Breast epithelium (tissue), 4 donors: ENCODE measurements around the gene NUTF2. TPM values are rescaled to one million over a fixed set of nuclear protein-coding genes. Genes with fewer than 3 reads are reported as not detected.

Experiments
- DNase-seq, 2 donors: peaks; one replicate each; pipeline ENCODE4 v3.0.0-alpha.2; 2019; ENCODE audit warnings: low spot score in 2 of 2
- H3K27ac ChIP-seq, 2 donors: fragments of 200-600 bp; sonication (generic) in 1 of 2; one replicate each; pipeline ENCODE4 v1.5.1; 2016 to 2019; ENCODE audit warnings: mild to moderate bottlenecking in 1 of 2
- H3K27me3 ChIP-seq, 2 donors: fragments of 200-600 bp; sonication (generic) in 1 of 2; one replicate each; pipeline versions ENCODE4 v1.5.1 to v1.6.0; 2017 to 2019; ENCODE audit warnings: control low read depth in 1 of 2, mild to moderate bottlenecking in 1 of 2
- H3K36me3 ChIP-seq: fragments of 200-600 bp; one replicate; pipeline ENCODE4 v1.5.1; 2019
- H3K4me1 ChIP-seq, 2 donors: fragments of 200-600 bp; sonication (generic); one replicate each; pipeline ENCODE4 v1.5.1; 2016 to 2019; ENCODE audit warnings: control low read depth in 1 of 2
- H3K4me3 ChIP-seq, 3 donors: fragments of 200-600 bp; sonication (generic); 1 replicate in 2 of 3; 2 replicates in 1 of 3; pipeline ENCODE4 v1.5.1; 2016 to 2019; ENCODE audit warnings: mild to moderate bottlenecking in 3 of 3, moderate library complexity in 2 of 3
- H3K9me3 ChIP-seq, 2 donors: fragments of 200-600 bp; sonication (generic) in 1 of 2; one replicate each; pipeline ENCODE4 v1.5.1; 2016 to 2019; ENCODE audit warnings: control low read depth in 1 of 2
- POLR2A ChIP-seq: fragments of 450-650 bp; IDR thresholded peaks from one replicate; pipeline ENCODE4 v1.6.1; 2016; ENCODE audit warnings: antibody characterized with exemption, mild to moderate bottlenecking, moderate library complexity
- POLR2AphosphoS5 ChIP-seq, 3 donors: sonication (generic); formaldehyde crosslinking; IDR thresholded peaks; one replicate each; pipeline ENCODE4 v1.6.1; 2017; ENCODE audit warnings: antibody characterized with exemption in 3 of 3
- intact Hi-C: fragments of 100-400 bp; cut with DNase I; formaldehyde crosslinking; loops from one replicate; pipeline ENCODE4 v1.15.1; 2023; ENCODE audit warnings: low total_unique reads
- total RNA-seq, 3 donors: library from RNA; depleted of rRNA; stranded (reverse); fragments of >200 nt; gene quantifications; one replicate each; pipeline ENCODE4 v1.1.0, GENCODE V29; 2016
- TF ChIP-seq, protein P1 (sequence below), 3 donors: fragments of 450-650 bp; IDR thresholded peaks; one replicate each; pipeline ENCODE4 v1.5.1; 2016 to 2017; ENCODE audit warnings: antibody characterized with exemption in 3 of 3, mild to moderate bottlenecking in 3 of 3, moderate library complexity in 3 of 3

Gene NUTF2
- total RNA-seq, 3 donors from 2014 or later = 91.5 to 168 (median 94.8) TPM

DNA sequence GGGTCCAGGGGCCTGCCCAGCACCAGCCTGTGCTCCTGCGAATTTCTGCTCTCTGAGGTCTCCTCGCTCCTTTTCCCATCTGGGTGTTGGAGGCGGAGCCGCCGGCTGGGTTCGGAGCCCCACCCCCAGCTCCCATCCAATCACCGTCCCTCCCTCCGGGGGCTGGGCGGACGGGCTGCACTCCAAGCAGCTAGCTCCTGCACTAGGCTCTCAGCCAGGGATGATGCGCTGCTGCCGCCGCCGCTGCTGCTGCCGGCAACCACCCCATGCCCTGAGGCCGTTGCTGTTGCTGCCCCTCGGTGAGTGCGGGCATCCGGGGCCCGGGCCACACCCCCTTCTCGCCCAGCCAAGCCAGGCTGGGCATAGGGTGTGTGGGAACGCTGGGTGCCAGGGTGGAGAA is 38.0 kb downstream of the NUTF2 start, which contains the start of gene NRN1L:
TSS of gene NRN1L (plus strand) at position 202 of the 400 bp plus-strand sequence. CDS start at position 221, 19 bp downstream.
- H3K4me3 ChIP-seq = peak within 1 kb of the TSS; percentile 9 to 52 (median 28)
- no peaks in the 10 kb centered on the region for H3K36me3 ChIP-seq
- TF ChIP-seq POLR2A (no peak), POLR2AphosphoS5 (IDR thresholded peaks at IDR 0.05) (peak in 2 of 3 donors; percentile 18 to 21)
- TF ChIP-seq, protein P1, sequence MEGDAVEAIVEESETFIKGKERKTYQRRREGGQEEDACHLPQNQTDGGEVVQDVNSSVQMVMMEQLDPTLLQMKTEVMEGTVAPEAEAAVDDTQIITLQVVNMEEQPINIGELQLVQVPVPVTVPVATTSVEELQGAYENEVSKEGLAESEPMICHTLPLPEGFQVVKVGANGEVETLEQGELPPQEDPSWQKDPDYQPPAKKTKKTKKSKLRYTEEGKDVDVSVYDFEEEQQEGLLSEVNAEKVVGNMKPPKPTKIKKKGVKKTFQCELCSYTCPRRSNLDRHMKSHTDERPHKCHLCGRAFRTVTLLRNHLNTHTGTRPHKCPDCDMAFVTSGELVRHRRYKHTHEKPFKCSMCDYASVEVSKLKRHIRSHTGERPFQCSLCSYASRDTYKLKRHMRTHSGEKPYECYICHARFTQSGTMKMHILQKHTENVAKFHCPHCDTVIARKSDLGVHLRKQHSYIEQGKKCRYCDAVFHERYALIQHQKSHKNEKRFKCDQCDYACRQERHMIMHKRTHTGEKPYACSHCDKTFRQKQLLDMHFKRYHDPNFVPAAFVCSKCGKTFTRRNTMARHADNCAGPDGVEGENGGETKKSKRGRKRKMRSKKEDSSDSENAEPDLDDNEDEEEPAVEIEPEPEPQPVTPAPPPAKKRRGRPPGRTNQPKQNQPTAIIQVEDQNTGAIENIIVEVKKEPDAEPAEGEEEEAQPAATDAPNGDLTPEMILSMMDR (IDR thresholded peaks at IDR 0.05) = no peak
- H3K27ac ChIP-seq = peak within 1 kb of the TSS; percentile 27 to 63
- peak; percentile 80 to 87 for DNase-seq
- no peaks in the 10 kb centered on the region for H3K27me3 ChIP-seq
- no peaks in the 10 kb centered on the region for H3K4me1 ChIP-seq
- H3K9me3 ChIP-seq = no peaks in the 10 kb centered on the region
- intact Hi-C loops = no loop called here

DNA sequence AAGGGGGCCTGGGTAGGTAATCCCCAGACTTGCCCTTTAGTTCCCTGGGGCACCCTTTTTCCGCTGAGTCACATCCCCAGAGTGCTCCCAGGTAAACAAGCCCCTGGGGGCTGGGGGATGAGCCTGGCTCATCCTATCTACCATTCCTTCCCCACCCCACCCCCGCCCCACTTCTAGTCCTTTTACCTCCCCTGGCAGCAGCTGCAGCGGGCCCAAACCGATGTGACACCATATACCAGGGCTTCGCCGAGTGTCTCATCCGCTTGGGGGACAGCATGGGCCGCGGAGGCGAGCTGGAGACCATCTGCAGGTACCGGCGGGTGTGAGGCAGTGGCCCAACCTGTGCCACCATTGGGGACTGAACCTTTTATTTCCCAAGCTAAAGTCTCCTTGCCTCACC is 38.8 kb downstream of the NUTF2 start:
- DNase-seq = no peak
- Histone ChIP-seq H3K36me3 (no peaks in the 10 kb centered on the region), H3K27me3 (no peaks in the 10 kb centered on the region), H3K9me3 (no peaks in the 10 kb centered on the region), H3K4me3 (no peak overlapping the region), H3K4me1 (no peaks in the 10 kb centered on the region), H3K27ac (peak overlapping the region; percentile 27 to 63)
- intact Hi-C loops = no loop called here
- no peak for TF ChIP-seq POLR2AphosphoS5 (IDR thresholded peaks at IDR 0.05)
- TF ChIP-seq, protein P1 (IDR thresholded peaks at IDR 0.05) = no peak
- TF ChIP-seq POLR2A = no peak

DNA sequence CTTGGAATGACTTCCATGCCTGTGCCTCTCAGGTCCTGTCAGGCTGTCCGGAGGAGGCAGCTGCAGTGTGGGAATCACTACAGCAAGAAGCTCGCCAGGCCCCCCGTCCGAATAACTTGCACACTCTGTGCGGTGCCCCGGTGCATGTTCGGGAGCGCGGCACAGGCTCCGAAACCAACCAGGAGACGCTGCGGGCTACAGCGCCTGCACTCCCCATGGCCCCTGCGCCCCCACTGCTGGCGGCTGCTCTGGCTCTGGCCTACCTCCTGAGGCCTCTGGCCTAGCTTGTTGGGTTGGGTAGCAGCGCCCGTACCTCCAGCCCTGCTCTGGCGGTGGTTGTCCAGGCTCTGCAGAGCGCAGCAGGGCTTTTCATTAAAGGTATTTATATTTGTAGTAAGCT is 39.2 kb downstream of the NUTF2 start:
- no peak for TF ChIP-seq POLR2A
- TF ChIP-seq, protein P1 (IDR thresholded peaks at IDR 0.05) = no peak
- TF ChIP-seq POLR2AphosphoS5 (IDR thresholded peaks at IDR 0.05) = no peak
- DNase-seq = no peak
- intact Hi-C loops = no loop called here
- no peaks in the 10 kb centered on the region for H3K9me3 ChIP-seq
- no peaks in the 10 kb centered on the region for H3K4me1 ChIP-seq
- H3K27me3 ChIP-seq = no peaks in the 10 kb centered on the region
- H3K27ac ChIP-seq = no peak overlapping the region
- no peaks in the 10 kb centered on the region for H3K36me3 ChIP-seq
- H3K4me3 ChIP-seq = no peak overlapping the region

DNA sequence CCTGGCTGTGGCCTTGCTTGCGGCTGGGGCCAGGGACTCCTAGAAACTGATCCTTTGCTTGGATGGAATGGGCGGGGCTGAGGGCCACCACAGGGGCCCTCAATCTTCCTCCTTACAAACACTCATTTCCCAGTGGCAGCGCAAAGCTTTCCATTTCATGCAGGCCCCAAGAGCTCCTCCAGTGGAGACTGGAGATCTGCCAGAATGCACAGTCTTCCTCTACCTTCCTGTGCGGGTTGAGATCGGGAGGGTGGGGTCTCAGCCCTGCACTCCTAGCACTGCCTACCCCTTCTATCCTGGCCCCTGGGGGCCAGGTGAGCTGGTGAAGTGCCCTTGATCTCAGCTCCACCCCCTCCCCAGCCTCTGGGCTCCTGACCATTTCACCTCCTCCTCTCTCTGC is 39.7 kb downstream of the NUTF2 start:
- no peak overlapping the region for H3K27ac ChIP-seq
- no peaks in the 10 kb centered on the region for H3K27me3 ChIP-seq
- TF ChIP-seq, protein P1 (IDR thresholded peaks at IDR 0.05) = no peak
- TF ChIP-seq POLR2A = no peak
- no peak for TF ChIP-seq POLR2AphosphoS5 (IDR thresholded peaks at IDR 0.05)
- H3K4me3 ChIP-seq = no peak overlapping the region
- no peaks in the 10 kb centered on the region for H3K36me3 ChIP-seq
- H3K9me3 ChIP-seq = no peaks in the 10 kb centered on the region
- no peaks in the 10 kb centered on the region for H3K4me1 ChIP-seq
- intact Hi-C loops = no loop called here
- DNase-seq = no peak

DNA sequence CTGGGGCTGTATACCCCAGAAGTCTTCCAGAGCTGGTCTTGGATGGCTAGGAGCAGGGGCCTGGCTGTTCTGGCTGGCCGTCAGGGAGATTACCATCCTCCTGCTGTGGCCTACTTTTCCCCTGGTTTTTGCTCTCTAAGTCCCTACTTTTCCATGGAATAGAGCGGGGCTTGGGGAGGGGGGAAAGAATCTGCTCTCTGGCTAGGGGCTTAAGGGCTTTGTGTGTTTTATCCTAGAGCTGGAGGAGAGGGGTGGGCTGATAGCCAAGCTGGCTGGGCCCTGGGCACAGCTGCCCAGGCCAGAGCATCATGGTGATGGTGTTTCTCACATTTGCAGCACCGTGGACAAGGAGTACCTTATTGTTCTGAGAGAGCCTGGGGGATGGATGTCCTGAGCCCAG is 41.6 kb downstream of the NUTF2 start:
- H3K4me1 ChIP-seq = no peaks in the 10 kb centered on the region
- no peak overlapping the region for H3K4me3 ChIP-seq
- H3K27me3 ChIP-seq = no peaks in the 10 kb centered on the region
- intact Hi-C loops = no loop called here
- no peak for DNase-seq
- TF ChIP-seq POLR2AphosphoS5 (IDR thresholded peaks at IDR 0.05) (no peak), POLR2A (no peak)
- TF ChIP-seq, protein P1 (IDR thresholded peaks at IDR 0.05) = no peak
- no peak overlapping the region for H3K27ac ChIP-seq
- H3K9me3 ChIP-seq = no peaks in the 10 kb centered on the region
- no peaks in the 10 kb centered on the region for H3K36me3 ChIP-seq
